Chondrocyte (in vitro differentiated cells): Measurements from ENCODE around the gene MYO9B. TPM values are rescaled to one million over a fixed set of nuclear protein-coding genes. Genes with fewer than 3 reads are reported as not detected.
A peak's percentile ranks its signal among the peaks of the same experiment; 100 is the strongest.

ENCODE experiments used
- DNase-seq: peaks from one replicate; pipeline ENCODE4 v3.0.0; 2021; ENCODE audit warnings: mixed read lengths, low spot score
- H3K27ac Mint-ChIP-seq: one replicate; pipeline ENCODE4 v1.8.0; 2021; ENCODE audit warnings: mild to moderate bottlenecking, moderate library complexity, mixed read lengths; ENCODE audit not compliant: unreplicated experiment
- H3K27me3 Mint-ChIP-seq: 2 replicates; pipeline ENCODE4 v1.8.0; 2021; ENCODE audit warnings: low read depth, mixed read lengths
- H3K36me3 Mint-ChIP-seq: 2 replicates; pipeline ENCODE4 v1.8.0; 2021; ENCODE audit warnings: low read depth, mixed read lengths
- H3K4me1 Mint-ChIP-seq: 2 replicates; pipeline ENCODE4 v1.8.0; 2021; ENCODE audit warnings: low read depth, mild to moderate bottlenecking, mixed read lengths
- H3K4me3 Mint-ChIP-seq: one replicate; pipeline ENCODE4 v1.8.0; 2021; ENCODE audit warnings: mild to moderate bottlenecking, moderate library complexity, mixed read lengths; ENCODE audit not compliant: unreplicated experiment
- H3K9me3 Mint-ChIP-seq: 2 replicates; pipeline ENCODE4 v1.8.0; 2021; ENCODE audit warnings: low read depth, mixed read lengths
- total RNA-seq: library from RNA; stranded (reverse); gene quantifications from 3 replicates; pipeline ENCODE4 v1.2.1, GENCODE V29; 2021
- TF ChIP-seq, protein P1 (sequence below): fragments of 200-600 bp; sonication (generic); IDR thresholded peaks from 2 replicates; pipeline ENCODE4 v1.5.0; 2021; ENCODE audit warnings: antibody characterized with exemption, mild to moderate bottlenecking, moderate library complexity

MYO9B gene
- total RNA-seq, 1 donor from 2014 or later, result 94.6 TPM

GRCh38 chr19:17070421-17070820, 5.2 kb upstream of the MYO9B start:
- TF ChIP-seq, protein P1, sequence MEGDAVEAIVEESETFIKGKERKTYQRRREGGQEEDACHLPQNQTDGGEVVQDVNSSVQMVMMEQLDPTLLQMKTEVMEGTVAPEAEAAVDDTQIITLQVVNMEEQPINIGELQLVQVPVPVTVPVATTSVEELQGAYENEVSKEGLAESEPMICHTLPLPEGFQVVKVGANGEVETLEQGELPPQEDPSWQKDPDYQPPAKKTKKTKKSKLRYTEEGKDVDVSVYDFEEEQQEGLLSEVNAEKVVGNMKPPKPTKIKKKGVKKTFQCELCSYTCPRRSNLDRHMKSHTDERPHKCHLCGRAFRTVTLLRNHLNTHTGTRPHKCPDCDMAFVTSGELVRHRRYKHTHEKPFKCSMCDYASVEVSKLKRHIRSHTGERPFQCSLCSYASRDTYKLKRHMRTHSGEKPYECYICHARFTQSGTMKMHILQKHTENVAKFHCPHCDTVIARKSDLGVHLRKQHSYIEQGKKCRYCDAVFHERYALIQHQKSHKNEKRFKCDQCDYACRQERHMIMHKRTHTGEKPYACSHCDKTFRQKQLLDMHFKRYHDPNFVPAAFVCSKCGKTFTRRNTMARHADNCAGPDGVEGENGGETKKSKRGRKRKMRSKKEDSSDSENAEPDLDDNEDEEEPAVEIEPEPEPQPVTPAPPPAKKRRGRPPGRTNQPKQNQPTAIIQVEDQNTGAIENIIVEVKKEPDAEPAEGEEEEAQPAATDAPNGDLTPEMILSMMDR, result no peak
- Mint-ChIP-seq H3K27me3 (no peaks in the 10 kb centered on the region), H3K4me1 (peaks cover 17% of the 10 kb centered on the region), H3K36me3 (peaks cover 5% of the 10 kb centered on the region), H3K27ac (no peak overlapping the region), H3K4me3 (no peak overlapping the region), H3K9me3 (no peaks in the 10 kb centered on the region)
- DNase-seq, result no peak

GRCh38 chr19:17070912-17071311, 4.7 kb upstream of the MYO9B start:
- H3K27me3 Mint-ChIP-seq, result no peaks in the 10 kb centered on the region
- no peaks in the 10 kb centered on the region for H3K9me3 Mint-ChIP-seq
- H3K4me3 Mint-ChIP-seq, result no peak overlapping the region
- H3K36me3 Mint-ChIP-seq, result peaks cover 5% of the 10 kb centered on the region
- peaks cover 17% of the 10 kb centered on the region for H3K4me1 Mint-ChIP-seq
- H3K27ac Mint-ChIP-seq, result no peak overlapping the region
- no peak for DNase-seq
- TF ChIP-seq, protein P1, result no peak

- TF ChIP-seq, protein P1, result no peak
Measured at GRCh38 chr19:17073869-17074633, 1.5 kb upstream of the MYO9B start.

GRCh38 chr19:17074634-17075034, 943 bp upstream of the MYO9B start:
- Mint-ChIP-seq H3K4me1 (peaks cover 44% of the 10 kb centered on the region), H3K9me3 (no peaks in the 10 kb centered on the region), H3K4me3 (peak overlapping the region; percentile 97), H3K36me3 (peaks cover 3% of the 10 kb centered on the region), H3K27ac (peak overlapping the region; percentile 98), H3K27me3 (no peaks in the 10 kb centered on the region)
- no peak for DNase-seq
- TF ChIP-seq, protein P1, result no peak

More at GRCh38 chr19:17073869-17074633, 1.5 kb upstream of the MYO9B start:
- peaks cover 3% of the 10 kb centered on the region for H3K36me3 Mint-ChIP-seq
- H3K27me3 Mint-ChIP-seq, result no peaks in the 10 kb centered on the region
- H3K4me1 Mint-ChIP-seq, result peaks cover 38% of the 10 kb centered on the region
- peak overlapping the region; percentile 97 for H3K4me3 Mint-ChIP-seq
- no peaks in the 10 kb centered on the region for H3K9me3 Mint-ChIP-seq
- peak overlapping the region; percentile 98 for H3K27ac Mint-ChIP-seq
- DNase-seq, result no peak

DNA sequence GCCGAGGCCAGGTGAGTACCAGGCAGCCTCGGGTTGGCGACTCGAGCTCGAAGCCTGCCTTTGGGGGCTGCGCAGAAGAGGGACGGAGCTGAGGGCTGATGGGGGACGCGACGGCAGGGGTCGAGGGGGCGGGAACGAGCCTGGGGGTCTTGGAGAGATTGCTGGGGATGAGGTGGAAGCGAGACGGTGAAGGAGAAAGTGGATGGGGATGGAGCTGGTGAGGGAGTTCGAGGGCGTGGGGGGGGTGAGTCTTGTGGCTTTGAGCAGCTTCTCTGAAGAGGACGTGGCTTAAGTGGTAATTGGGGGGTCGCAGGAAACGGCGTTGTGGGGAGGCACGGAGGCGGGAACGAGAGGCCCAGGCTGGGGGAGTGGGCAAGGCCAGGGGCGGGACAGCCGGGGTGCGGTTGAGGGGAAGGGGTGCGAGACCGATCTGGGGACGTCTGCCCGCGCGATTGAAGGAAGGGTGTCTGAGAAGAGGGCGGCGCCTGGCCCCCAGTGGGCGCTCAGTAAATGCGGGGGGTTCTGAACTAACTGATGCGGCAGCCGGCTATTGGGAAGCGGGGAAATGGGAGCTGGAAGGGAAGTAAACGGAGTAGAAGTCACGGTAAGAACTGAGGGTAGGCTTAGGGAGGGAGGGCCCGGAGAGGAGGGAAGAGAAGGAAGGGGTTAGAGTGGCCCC, 426 bp downstream of the MYO9B start:
- peak overlapping the region; percentile 96 for H3K27ac Mint-ChIP-seq
- H3K4me3 Mint-ChIP-seq, result peak overlapping the region; percentile 97
- H3K9me3 Mint-ChIP-seq, result no peaks in the 10 kb centered on the region
- peaks cover 55% of the 10 kb centered on the region for H3K4me1 Mint-ChIP-seq
- TF ChIP-seq, protein P1, result peak; percentile 28
- H3K36me3 Mint-ChIP-seq, result peaks cover 2% of the 10 kb centered on the region
- no peaks in the 10 kb centered on the region for H3K27me3 Mint-ChIP-seq
- DNase-seq, result no peak
